Karpas-422 (cell line): ENCODE measurements around the gene ABCA1. TPM values are rescaled to one million over a fixed set of nuclear protein-coding genes. Genes with fewer than 3 reads are reported as not detected.

Experiments used
- DNase-seq: peaks from one replicate; pipeline ENCODE4 v3.0.0-alpha.2; 2015
- H2AFZ ChIP-seq: fragments of 200-600 bp; sonication (generic); 2 replicates; pipeline ENCODE4 v1.6.1; 2014; ENCODE audit warnings: antibody characterized with exemption, low read length, mixed read lengths
- H3K27ac ChIP-seq: fragments of 200-600 bp; sonication (generic); 2 replicates; pipeline ENCODE4 v1.5.1; 2014; ENCODE audit warnings: mild to moderate bottlenecking, low read length, moderate library complexity
- H3K27me3 ChIP-seq: fragments of 200-600 bp; sonication (generic); 2 replicates; pipeline ENCODE4 v1.6.1; 2014; ENCODE audit warnings: low read length, mixed read lengths
- H3K36me3 ChIP-seq: fragments of 200-600 bp; sonication (generic); 2 replicates; pipeline ENCODE4 v1.6.1; 2014; ENCODE audit warnings: low read length, mixed read lengths; ENCODE audit not compliant: insufficient read depth
- H3K4me1 ChIP-seq: fragments of 200-600 bp; sonication (generic); 2 replicates; pipeline ENCODE4 v1.6.1; 2014; ENCODE audit warnings: mild to moderate bottlenecking, low read length, mixed read lengths
- H3K4me2 ChIP-seq: fragments of 200-600 bp; sonication (generic); 2 replicates; pipeline ENCODE4 v1.6.1; 2014; ENCODE audit warnings: low read length, low read depth, mild to moderate bottlenecking; ENCODE audit not compliant: poor library complexity, severe bottlenecking
- H3K4me3 ChIP-seq: fragments of 200-600 bp; sonication (generic); 2 replicates; pipeline ENCODE4 v1.5.1; 2014; ENCODE audit warnings: mild to moderate bottlenecking, antibody characterized with exemption, low read length, mixed read lengths
- H3K79me2 ChIP-seq: fragments of 200-600 bp; sonication (generic); 2 replicates; pipeline ENCODE4 v1.6.1; 2014; ENCODE audit warnings: mild to moderate bottlenecking, low read length, mixed read lengths
- H3K9ac ChIP-seq: fragments of 200-600 bp; sonication (generic); 2 replicates; pipeline ENCODE4 v1.6.0; 2014; ENCODE audit warnings: low read length
- H3K9me2 ChIP-seq: fragments of 200-600 bp; sonication (generic), shearing (Covaris generic); replicated peaks from 2 replicates; pipeline ENCODE4 v1.6.0; 2014; ENCODE audit warnings: mild to moderate bottlenecking, low read length, moderate library complexity; ENCODE audit not compliant: insufficient read depth
- H3K9me3 ChIP-seq: fragments of 300-700, 200-600 bp; sonication (generic); 2 replicates; pipeline ENCODE4 v1.6.1; 2014; ENCODE audit warnings: low read length, mixed read lengths
- H4K20me1 ChIP-seq: fragments of 200-600 bp; sonication (generic); 2 replicates; pipeline ENCODE4 v1.6.1; 2014; ENCODE audit warnings: mild to moderate bottlenecking, antibody characterized with exemption, low read length, low read depth; ENCODE audit not compliant: insufficient read depth
- total RNA-seq: library from RNA; depleted of rRNA; stranded (reverse); fragments of >200 nt; shearing (Covaris generic); gene quantifications from 2 replicates; pipeline ENCODE4 v1.2.3, GENCODE V29; 2014; ENCODE audit warnings: low replicate concordance

ABCA1 gene
- total RNA-seq, 1 experiment from 2014 or later, result 4.7 TPM

GRCh38 chr9:104798209-104798995, 129.6 kb downstream of the ABCA1 start:
- no peaks in the 10 kb centered on the region for H3K9me2 ChIP-seq
- H4K20me1 ChIP-seq, result no peaks in the 10 kb centered on the region
- no peaks in the 10 kb centered on the region for H3K36me3 ChIP-seq
- no peak for DNase-seq
- no peak overlapping the region for H3K4me3 ChIP-seq
- no peaks in the 10 kb centered on the region for H3K9me3 ChIP-seq
- no peaks in the 10 kb centered on the region for H3K79me2 ChIP-seq
- H3K9ac ChIP-seq, result no peak overlapping the region
- H2AFZ ChIP-seq, result no peak overlapping the region
- H3K4me2 ChIP-seq, result no peak overlapping the region
- H3K4me1 ChIP-seq, result no peaks in the 10 kb centered on the region
- H3K27ac ChIP-seq, result no peak overlapping the region
- H3K27me3 ChIP-seq, result no peaks in the 10 kb centered on the region

- Histone ChIP-seq H3K4me2 (no peak overlapping the region), H3K9me2 (no peaks in the 10 kb centered on the region), H3K4me3 (no peak overlapping the region), H3K27me3 (no peaks in the 10 kb centered on the region), H3K79me2 (no peaks in the 10 kb centered on the region), H2AFZ (no peak overlapping the region), H4K20me1 (no peaks in the 10 kb centered on the region), H3K4me1 (no peaks in the 10 kb centered on the region), H3K9ac (no peak overlapping the region), H3K9me3 (no peaks in the 10 kb centered on the region), H3K36me3 (no peaks in the 10 kb centered on the region), H3K27ac (no peak overlapping the region)
- DNase-seq, result no peak
Observed at GRCh38 chr9:104795857-104796256, 132.1 kb downstream of the ABCA1 start.

- DNase-seq, result no peak
- H3K4me2 ChIP-seq, result no peak overlapping the region
- no peak overlapping the region for H3K4me3 ChIP-seq
- no peak overlapping the region for H2AFZ ChIP-seq
- H3K79me2 ChIP-seq, result no peaks in the 10 kb centered on the region
- no peak overlapping the region for H3K9ac ChIP-seq
- no peaks in the 10 kb centered on the region for H3K36me3 ChIP-seq
- H3K9me2 ChIP-seq, result no peaks in the 10 kb centered on the region
- no peaks in the 10 kb centered on the region for H3K4me1 ChIP-seq
- H3K9me3 ChIP-seq, result no peaks in the 10 kb centered on the region
- no peaks in the 10 kb centered on the region for H4K20me1 ChIP-seq
- H3K27me3 ChIP-seq, result no peaks in the 10 kb centered on the region
- no peak overlapping the region for H3K27ac ChIP-seq
Observed at GRCh38 chr9:104795082-104795481, 132.9 kb downstream of the ABCA1 start.

- DNase-seq, result no peak
- Histone ChIP-seq H3K27ac (no peak overlapping the region), H2AFZ (no peak overlapping the region), H3K27me3 (no peaks in the 10 kb centered on the region), H3K9me2 (no peaks in the 10 kb centered on the region), H3K36me3 (no peaks in the 10 kb centered on the region), H3K9ac (no peak overlapping the region), H3K9me3 (no peaks in the 10 kb centered on the region), H3K4me3 (no peak overlapping the region), H3K4me1 (no peaks in the 10 kb centered on the region), H4K20me1 (no peaks in the 10 kb centered on the region), H3K4me2 (no peak overlapping the region), H3K79me2 (no peaks in the 10 kb centered on the region)
Observed at GRCh38 chr9:104794070-104794469, 133.9 kb downstream of the ABCA1 start.

- no peak overlapping the region for H2AFZ ChIP-seq
- no peaks in the 10 kb centered on the region for H3K4me1 ChIP-seq
- no peaks in the 10 kb centered on the region for H3K9me2 ChIP-seq
- no peaks in the 10 kb centered on the region for H3K79me2 ChIP-seq
- DNase-seq, result no peak
- no peaks in the 10 kb centered on the region for H3K9me3 ChIP-seq
- no peak overlapping the region for H3K9ac ChIP-seq
- H3K27me3 ChIP-seq, result no peaks in the 10 kb centered on the region
- H4K20me1 ChIP-seq, result no peaks in the 10 kb centered on the region
- H3K36me3 ChIP-seq, result no peaks in the 10 kb centered on the region
- no peak overlapping the region for H3K4me2 ChIP-seq
- no peak overlapping the region for H3K4me3 ChIP-seq
- H3K27ac ChIP-seq, result no peak overlapping the region
Observed at GRCh38 chr9:104788251-104788650, 139.7 kb downstream of the ABCA1 start.

- H3K36me3 ChIP-seq, result no peaks in the 10 kb centered on the region
Observed at GRCh38 chr9:104787306-104788015, 140.5 kb downstream of the ABCA1 start.

GRCh38 chr9:104786293-104786692, 141.7 kb downstream of the ABCA1 start:
- Histone ChIP-seq H3K4me2 (no peak overlapping the region), H3K79me2 (no peaks in the 10 kb centered on the region), H2AFZ (no peak overlapping the region), H3K4me3 (no peak overlapping the region), H3K9me2 (no peaks in the 10 kb centered on the region), H3K4me1 (no peaks in the 10 kb centered on the region), H3K9me3 (no peaks in the 10 kb centered on the region), H3K9ac (no peak overlapping the region), H4K20me1 (no peaks in the 10 kb centered on the region), H3K36me3 (no peaks in the 10 kb centered on the region), H3K27ac (no peak overlapping the region), H3K27me3 (no peaks in the 10 kb centered on the region)
- DNase-seq, result no peak

More at GRCh38 chr9:104787306-104788015, 140.5 kb downstream of the ABCA1 start:
- DNase-seq, result no peak
- H3K4me2 ChIP-seq, result no peak overlapping the region
- no peaks in the 10 kb centered on the region for H3K4me1 ChIP-seq
- no peaks in the 10 kb centered on the region for H3K9me2 ChIP-seq
- H4K20me1 ChIP-seq, result no peaks in the 10 kb centered on the region
- H3K9me3 ChIP-seq, result no peaks in the 10 kb centered on the region
- no peak overlapping the region for H3K9ac ChIP-seq
- no peaks in the 10 kb centered on the region for H3K27me3 ChIP-seq
- no peaks in the 10 kb centered on the region for H3K79me2 ChIP-seq
- H3K4me3 ChIP-seq, result no peak overlapping the region
- no peak overlapping the region for H3K27ac ChIP-seq
- no peak overlapping the region for H2AFZ ChIP-seq

GRCh38 chr9:104784098-104784497, 143.9 kb downstream of the ABCA1 start:
- H3K27ac ChIP-seq, result no peak overlapping the region
- H3K4me3 ChIP-seq, result no peak overlapping the region
- no peak for DNase-seq

More at GRCh38 chr9:104784098-104784497, 143.9 kb downstream of the ABCA1 start:
- Histone ChIP-seq H3K9me3 (no peaks in the 10 kb centered on the region), H3K9ac (no peak overlapping the region), H3K36me3 (no peaks in the 10 kb centered on the region), H3K79me2 (no peaks in the 10 kb centered on the region), H2AFZ (no peak overlapping the region), H3K9me2 (no peaks in the 10 kb centered on the region), H3K4me2 (no peak overlapping the region), H4K20me1 (no peaks in the 10 kb centered on the region), H3K27me3 (no peaks in the 10 kb centered on the region), H3K4me1 (peaks cover 4% of the 10 kb centered on the region; the same call in 1 of the 2 replicates)
